Naive thymus-derived CD4-positive, alpha-beta T cell (primary cell): ENCODE results near the gene POM121L2. TPM values are rescaled to one million over a fixed set of nuclear protein-coding genes. Genes with fewer than 3 reads are reported as not detected.

Experiments
- ATAC-seq: fragments of 150-1000 bp; cut with Tn5 transposase; 2 replicates; pipeline ENCODE4 v1.10.0; 2021; ENCODE audit warnings: mild to moderate bottlenecking, moderate library complexity
- CTCF ChIA-PET: fragments of 350-600 bp; sonication (Branson Sonifier 250); formaldehyde crosslinking; loops from one replicate; lab custom pipeline; 2021; ENCODE audit warnings: antibody characterized with exemption; lab: Charles Lee
- POLR2A ChIA-PET: fragments of 350-600 bp; sonication (Branson Sonifier 250); formaldehyde crosslinking; loops from one replicate; lab custom pipeline; 2021; ENCODE audit warnings: antibody characterized with exemption, inconsistent platforms; lab: Charles Lee
- DNase-seq, 9 donors: peaks; one replicate each; pipeline versions ENCODE4 v3.0.0 to v3.0.0-alpha.2; 2020 to 2022; ENCODE audit warnings: mixed read lengths in 1 of 9
- H3K27ac ChIP-seq: one replicate; pipeline ENCODE4 v1.7.0; 2013; ENCODE audit warnings: mild to moderate bottlenecking, low read depth, low read length, moderate library complexity
- H3K27me3 ChIP-seq, 2 donors: one replicate each; pipeline ENCODE4 v1.7.0; 2013; ENCODE audit warnings: low read length in 2 of 2, mild to moderate bottlenecking in 2 of 2, moderate library complexity in 2 of 2; ENCODE audit not compliant: control insufficient read depth in 2 of 2, insufficient read depth in 2 of 2
- H3K36me3 ChIP-seq, 3 experiments: 1 replicate in 2 of 3; 2 replicates in 1 of 3; pipeline ENCODE4 v1.7.0; 2013; ENCODE audit warnings: low read length in 3 of 3, mild to moderate bottlenecking in 3 of 3, moderate library complexity in 1 of 3; ENCODE audit not compliant: insufficient read depth in 3 of 3, control insufficient read depth in 2 of 3
- H3K4me1 ChIP-seq, 2 donors: one replicate each; pipeline ENCODE4 v1.7.0; 2013; ENCODE audit warnings: low read length in 2 of 2, mild to moderate bottlenecking in 2 of 2, moderate library complexity in 1 of 2; ENCODE audit not compliant: control insufficient read depth in 2 of 2, insufficient read depth in 2 of 2
- H3K4me3 ChIP-seq: 2 replicates; pipeline ENCODE4 v1.7.0; 2013; ENCODE audit warnings: mild to moderate bottlenecking, low read length
- H3K9me3 ChIP-seq, 3 experiments: 1 replicate in 2 of 3; 2 replicates in 1 of 3; pipeline ENCODE4 v1.7.0; 2013; ENCODE audit warnings: low read length in 3 of 3; ENCODE audit not compliant: control insufficient read depth in 2 of 3
- H3K27ac Mint-ChIP-seq, 9 donors: one replicate each; pipeline ENCODE4 v1.8.0; 2020 to 2022; ENCODE audit warnings: mixed read lengths in 9 of 9, mild to moderate bottlenecking in 8 of 9, moderate library complexity in 5 of 9, inconsistent platforms in 2 of 9
- H3K27me3 Mint-ChIP-seq, 5 donors: one replicate each; pipeline ENCODE4 v1.8.0; 2021 to 2022; ENCODE audit warnings: mixed read lengths in 5 of 5, mild to moderate bottlenecking in 1 of 5
- H3K36me3 Mint-ChIP-seq, 5 donors: one replicate each; pipeline ENCODE4 v1.8.0; 2020 to 2022; ENCODE audit warnings: mixed read lengths in 5 of 5, mild to moderate bottlenecking in 3 of 5, inconsistent platforms in 1 of 5
- H3K4me1 Mint-ChIP-seq, 7 donors: one replicate each; pipeline ENCODE4 v1.8.0; 2020 to 2022; ENCODE audit warnings: mixed read lengths in 7 of 7, mild to moderate bottlenecking in 3 of 7, inconsistent platforms in 1 of 7
- H3K4me3 Mint-ChIP-seq, 10 donors: one replicate each; pipeline ENCODE4 v1.8.0; 2020 to 2022; ENCODE audit warnings: mild to moderate bottlenecking in 10 of 10, mixed read lengths in 10 of 10, moderate library complexity in 6 of 10, inconsistent platforms in 2 of 10
- H3K9me3 Mint-ChIP-seq, 11 donors: one replicate each; pipeline ENCODE4 v1.8.0; 2020 to 2022; ENCODE audit warnings: mixed read lengths in 11 of 11, mild to moderate bottlenecking in 4 of 11, inconsistent platforms in 1 of 11, moderate library complexity in 1 of 11
- intact Hi-C, 2 donors: fragments of 100-400 bp; cut with micrococcal nuclease; formaldehyde crosslinking; loops; one replicate each; pipeline ENCODE4 v1.15.1; 2023
- polyA plus RNA-seq, 2 donors: library from polyadenylated mRNA; unstranded; fragments of 300-500 nt; fragmentation: Illumina TruSeq; gene quantifications; one replicate each; pipeline ENCODE4 v1.2.3, GENCODE V29; 2021
- total RNA-seq, 6 experiments: library from RNA in 5 of 6; stranded (reverse) in 5 of 6; gene quantifications; 1 replicate in 5 of 6; 2 replicates in 1 of 6; pipeline ENCODE4 v1.2.3 and lab custom pipeline; 2021 to 2026

POM121L2 gene
- total and polyA plus RNA-seq, 7 experiments from 2014 or later, result not detected

DNA sequence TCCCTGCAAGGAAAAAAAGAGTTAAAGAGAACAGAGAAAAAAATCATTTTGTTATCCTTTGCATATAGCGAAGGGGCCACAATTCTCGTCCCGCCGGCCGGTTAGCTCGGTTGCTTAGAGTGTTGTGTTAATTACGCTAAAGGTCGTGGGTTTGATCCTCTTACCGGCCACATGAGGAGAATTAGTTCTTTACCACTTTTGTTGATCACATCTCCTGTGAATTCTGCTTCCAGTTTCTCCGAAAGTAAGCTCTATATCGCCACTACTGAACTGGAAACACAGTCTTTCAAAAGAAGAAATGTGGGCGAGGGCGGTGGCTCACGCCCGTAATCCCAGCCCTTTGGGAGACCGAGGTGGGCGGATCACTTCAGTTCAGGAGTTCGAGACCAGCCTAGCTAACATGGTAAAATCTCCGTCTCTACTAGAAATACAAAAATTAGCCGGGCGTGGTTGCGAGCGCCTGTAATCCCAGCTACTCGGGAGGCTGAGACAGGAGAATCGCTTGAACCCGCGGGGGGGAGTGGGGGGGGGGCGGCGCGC is 51.2 kb downstream of the POM121L2 start:
- Histone ChIP-seq H3K36me3 (no peaks in the 10 kb centered on the region), H3K27ac (no peak overlapping the region), H3K4me3 (no peak overlapping the region), H3K4me1 (no peaks in the 10 kb centered on the region), H3K27me3 (peaks cover 0 to 21% of the 10 kb centered on the region in 2 donors), H3K9me3 (no peaks in the 10 kb centered on the region)
- ATAC-seq, result no peak
- Mint-ChIP-seq H3K4me1 (peaks cover 0 to 4% (median 0%) of the 10 kb centered on the region in 7 donors), H3K4me3 (no peak overlapping the region), H3K27me3 (peaks cover 46 to 90% (median 79%) of the 10 kb centered on the region in 5 donors), H3K27ac (no peak overlapping the region), H3K36me3 (peaks cover 0 to 6% (median 0%) of the 10 kb centered on the region in 5 donors), H3K9me3 (peaks cover 0 to 40% (median 6%) of the 10 kb centered on the region in 11 donors)
- ChIA-PET POLR2A (no interaction called here), CTCF (no interaction called here)
- DNase-seq, result no peak
- intact Hi-C loops, result no loop called here

- Histone ChIP-seq H3K4me1 (no peaks in the 10 kb centered on the region), H3K27ac (no peak overlapping the region), H3K9me3 (no peaks in the 10 kb centered on the region), H3K4me3 (no peak overlapping the region), H3K36me3 (no peaks in the 10 kb centered on the region), H3K27me3 (peaks cover 0 to 21% of the 10 kb centered on the region in 2 donors)
- CTCF ChIA-PET, result no interaction called here
- H3K27ac Mint-ChIP-seq, result no peak overlapping the region
- H3K36me3 Mint-ChIP-seq, result peaks cover 0 to 10% (median 0%) of the 10 kb centered on the region in 5 donors
- POLR2A ChIA-PET, result no interaction called here
- DNase-seq (no peak), ATAC-seq (no peak)
- intact Hi-C loops, result no loop called here
- H3K9me3 Mint-ChIP-seq, result peaks cover 0 to 40% (median 6%) of the 10 kb centered on the region in 11 donors
- peaks cover 0 to 4% (median 0%) of the 10 kb centered on the region in 7 donors for H3K4me1 Mint-ChIP-seq
- no peak overlapping the region for H3K4me3 Mint-ChIP-seq
- H3K27me3 Mint-ChIP-seq, result peaks cover 50 to 90% (median 79%) of the 10 kb centered on the region in 5 donors
These were observed 51.7 kb downstream of the POM121L2 start for GRCh38 chr6:27260369-27260768.

Other genes with a start within 250 kb of the POM121L2 start
- under 1 TPM in 4 of 5 experiments, not detected in 1; 0.40 to 0.92 (median 0.55) TPM for gene PRSS16, start 64.6 kb downstream of the POM121L2 start, total RNA-seq
- 1 to 10 TPM in 1 of 2 donors, under 1 TPM in 1; 0.82 to 2.0 TPM for gene PRSS16, start 64.6 kb downstream of the POM121L2 start, polyA plus RNA-seq
- 1 to 10 TPM in 4 of 5 experiments, under 1 TPM in 1; 0.19 to 5.7 (median 3.3) TPM for gene ZNF391, start 76.5 kb upstream of the POM121L2 start, total RNA-seq
- gene ZNF391, start 76.5 kb upstream of the POM121L2 start, polyA plus RNA-seq, result 1 to 10 TPM; 3.4 to 3.9 TPM
- gene ZNF184, start 160.8 kb upstream of the POM121L2 start, total RNA-seq, result 10 to 100 TPM in 4 of 5 experiments, 1 to 10 TPM in 1; 9.6 to 13.7 (median 12.3) TPM
- gene ZNF184, start 160.8 kb upstream of the POM121L2 start, polyA plus RNA-seq, result 10 to 100 TPM in 1 of 2 donors, 1 to 10 TPM in 1; 7.0 to 12.6 TPM